Glutamatergic neuron (in vitro differentiated cells): ENCODE measurements around the gene EIF4A3. TPM values are rescaled to one million over a fixed set of nuclear protein-coding genes. Genes with fewer than 3 reads are reported as not detected.

Experiments used
- DNase-seq: peaks from one replicate; pipeline ENCODE4 v3.0.0; 2022
- H3K27ac Mint-ChIP-seq: one replicate; pipeline ENCODE4 v1.8.0; 2020; ENCODE audit warnings: mild to moderate bottlenecking, mixed read lengths, inconsistent platforms; ENCODE audit not compliant: unreplicated experiment
- H3K27me3 Mint-ChIP-seq: one replicate; pipeline ENCODE4 v1.8.0; 2020; ENCODE audit warnings: mild to moderate bottlenecking, moderate library complexity, mixed read lengths, inconsistent platforms; ENCODE audit not compliant: unreplicated experiment
- H3K36me3 Mint-ChIP-seq: one replicate; pipeline ENCODE4 v1.8.0; 2020; ENCODE audit warnings: mild to moderate bottlenecking, mixed read lengths, inconsistent platforms; ENCODE audit not compliant: unreplicated experiment
- H3K4me1 Mint-ChIP-seq: one replicate; pipeline ENCODE4 v1.8.0; 2020; ENCODE audit warnings: mild to moderate bottlenecking, low read depth, mixed read lengths, inconsistent platforms; ENCODE audit not compliant: unreplicated experiment
- H3K4me3 Mint-ChIP-seq: one replicate; pipeline ENCODE4 v1.8.0; 2020; ENCODE audit warnings: mild to moderate bottlenecking, mixed read lengths, inconsistent platforms; ENCODE audit not compliant: unreplicated experiment
- H3K9me3 Mint-ChIP-seq: one replicate; pipeline ENCODE4 v1.8.0; 2020; ENCODE audit warnings: mild to moderate bottlenecking, moderate library complexity, mixed read lengths, inconsistent platforms; ENCODE audit not compliant: unreplicated experiment
- CTCF ChIP-seq: fragments of 200-600 bp; sonication (generic); IDR thresholded peaks from one replicate; pipeline ENCODE4 v1.5.0; 2021; ENCODE audit not compliant: partially characterized antibody, unreplicated experiment
- total RNA-seq: library from RNA; stranded (reverse); fragmentation: NEBNext Ultra II Directional; extraction: Animal tissue kit (Norgen Biotek cat#: 25700); gene quantifications from one replicate; pipeline ENCODE4 v1.2.1, GENCODE V29; 2021; ENCODE audit not compliant: unreplicated experiment

EIF4A3 gene
- total RNA-seq, 1 donor from 2014 or later = 110 TPM

DNA sequence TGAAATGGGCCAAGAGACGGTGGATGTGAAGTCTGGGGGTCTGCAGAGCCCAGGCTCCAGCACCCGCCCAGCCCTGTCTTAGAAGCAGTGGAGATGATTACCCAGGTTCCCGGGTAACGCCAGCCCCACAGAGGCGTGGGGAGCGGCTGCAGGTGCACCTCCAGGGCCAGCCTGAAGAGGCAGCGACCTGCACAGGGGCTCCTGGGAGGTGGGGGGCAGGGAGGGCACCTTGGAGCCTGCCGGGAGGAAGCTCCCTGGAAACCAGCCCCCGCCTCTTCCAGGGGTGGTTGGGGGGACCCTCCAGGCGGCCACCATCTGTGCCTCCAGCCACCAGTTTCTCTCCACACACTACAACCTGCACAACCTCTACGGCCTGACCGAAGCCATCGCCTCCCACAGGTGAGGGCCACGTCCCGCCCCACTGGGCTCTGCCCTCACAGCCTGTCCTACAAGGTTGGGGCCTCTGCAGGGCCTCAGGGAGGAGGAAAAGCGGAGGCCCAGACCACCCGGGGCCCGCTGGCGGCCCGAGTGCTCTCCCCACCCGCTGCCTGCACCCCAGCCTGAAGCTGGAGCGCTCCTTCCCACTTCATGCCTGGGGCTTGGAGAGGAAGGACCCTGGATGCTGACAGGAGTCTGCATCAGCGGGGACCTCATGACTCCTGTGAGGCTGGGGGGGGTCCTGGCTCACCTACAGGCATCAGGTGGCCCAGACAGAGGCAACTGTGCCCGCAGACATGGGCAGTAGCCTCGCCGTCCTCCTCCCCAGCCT, 35.0 kb downstream of the EIF4A3 start:
- DNase-seq = no peak
- no peak for TF ChIP-seq CTCF
- H3K9me3 Mint-ChIP-seq = peaks cover 29% of the 10 kb centered on the region
- H3K36me3 Mint-ChIP-seq = peaks cover 27% of the 10 kb centered on the region
- H3K27ac Mint-ChIP-seq = no peak overlapping the region
- peaks cover 11% of the 10 kb centered on the region for H3K4me1 Mint-ChIP-seq
- H3K27me3 Mint-ChIP-seq = peaks cover 6% of the 10 kb centered on the region
- no peak overlapping the region for H3K4me3 Mint-ChIP-seq

GRCh38 chr17:80110927-80111701, 35.8 kb downstream of the EIF4A3 start:
- Mint-ChIP-seq H3K9me3 (peaks cover 24% of the 10 kb centered on the region), H3K36me3 (peaks cover 21% of the 10 kb centered on the region), H3K27ac (no peak overlapping the region), H3K27me3 (peaks cover 2% of the 10 kb centered on the region), H3K4me1 (peaks cover 9% of the 10 kb centered on the region), H3K4me3 (no peak overlapping the region)
- TF ChIP-seq CTCF = no peak
- DNase-seq = no peak

DNA sequence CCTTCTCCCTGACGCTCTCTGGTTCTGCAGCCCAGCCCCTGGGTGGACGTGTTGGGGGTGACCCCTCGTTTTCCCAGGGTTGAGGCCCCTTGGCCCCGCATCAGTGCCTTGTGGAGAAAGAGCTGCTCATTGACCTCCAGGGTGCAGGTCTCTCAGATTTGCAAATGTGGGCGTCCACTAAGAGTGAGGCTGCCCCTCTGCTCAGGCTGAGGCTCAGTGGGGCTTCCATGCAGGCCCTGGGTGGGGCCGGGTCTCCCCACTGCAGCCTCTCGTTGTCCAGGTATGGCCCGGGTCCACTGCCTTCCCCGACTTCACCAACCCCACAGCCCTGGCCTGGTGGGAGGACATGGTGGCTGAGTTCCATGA, 36.5 kb downstream of the EIF4A3 start:
- no peak overlapping the region for H3K27ac Mint-ChIP-seq
- no peak for TF ChIP-seq CTCF
- H3K4me3 Mint-ChIP-seq = no peak overlapping the region
- H3K27me3 Mint-ChIP-seq = peaks cover 1% of the 10 kb centered on the region
- H3K4me1 Mint-ChIP-seq = peaks cover 14% of the 10 kb centered on the region
- H3K9me3 Mint-ChIP-seq = peaks cover 23% of the 10 kb centered on the region
- H3K36me3 Mint-ChIP-seq = peaks cover 15% of the 10 kb centered on the region
- no peak for DNase-seq

- H3K4me1 Mint-ChIP-seq = peaks cover 12% of the 10 kb centered on the region
- peaks cover 9% of the 10 kb centered on the region for H3K36me3 Mint-ChIP-seq
- no peak overlapping the region for H3K4me3 Mint-ChIP-seq
- no peak overlapping the region for H3K27ac Mint-ChIP-seq
- no peak for TF ChIP-seq CTCF
- H3K27me3 Mint-ChIP-seq = peaks cover 1% of the 10 kb centered on the region
- no peak for DNase-seq
- peaks cover 20% of the 10 kb centered on the region for H3K9me3 Mint-ChIP-seq
These were observed 37.0 kb downstream of the EIF4A3 start for GRCh38 chr17:80109713-80110446.
